ENCODE data around the gene SCNN1B. TPM values are rescaled to one million over a fixed set of nuclear protein-coding genes. Genes with fewer than 3 reads are reported as not detected.

The SCNN1B gene
- total RNA-seq, 1 donor from 2014 or later, result not detected

DNA sequence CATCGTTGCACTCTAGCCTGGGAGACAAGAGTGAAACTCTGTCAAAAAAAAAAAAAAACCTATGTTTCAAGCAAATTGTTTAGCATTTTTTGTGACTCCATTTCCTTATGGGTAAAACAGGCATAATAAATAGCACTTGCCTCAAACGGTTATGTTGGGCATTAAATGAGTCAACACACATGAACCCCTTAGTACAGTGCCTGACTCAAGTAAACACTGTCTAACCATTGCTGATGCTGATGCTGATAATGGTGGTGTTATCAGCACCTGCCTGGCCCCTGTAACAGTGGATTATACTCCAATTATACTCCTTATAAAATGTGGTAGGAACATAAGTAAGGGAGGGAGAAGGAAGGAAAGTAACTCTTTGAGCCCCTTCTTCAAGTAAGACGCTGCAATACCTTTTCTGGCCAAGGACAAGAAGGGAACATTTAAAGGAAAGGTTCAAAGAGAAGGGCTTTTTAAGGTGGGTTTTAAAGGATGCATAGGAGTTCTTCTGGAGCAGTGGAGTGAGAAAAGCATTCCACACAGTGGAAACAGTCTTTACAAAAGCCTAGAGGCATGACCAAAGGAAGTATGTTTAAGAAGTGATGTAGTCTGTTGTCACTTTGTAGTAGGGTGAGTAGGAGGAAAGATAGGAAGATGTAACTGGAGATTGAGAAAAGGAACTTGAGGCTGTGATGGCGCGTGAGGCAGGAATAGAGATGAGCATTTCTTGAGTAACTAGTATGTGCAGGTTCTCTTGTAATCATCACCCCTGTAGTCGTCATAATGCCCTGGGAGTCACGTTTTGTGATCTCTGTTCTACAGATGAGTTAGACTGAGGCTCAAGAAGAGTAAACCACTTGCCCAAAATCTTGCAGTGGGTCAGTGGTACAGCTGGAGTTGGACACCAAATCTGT is 4.3 kb downstream of the SCNN1B start:
- DNase-seq, result no peak
- peaks cover 9% of the 10 kb centered on the region for H3K9me3 ChIP-seq (replicated peaks)
- H3K4me1 ChIP-seq, result peaks cover 11% of the 10 kb centered on the region
- no peak overlapping the region for H3K4me3 ChIP-seq
- peaks cover 54% of the 10 kb centered on the region for H3K27me3 ChIP-seq (ENCODE audit: low read depth)
- intact Hi-C loops (cut with micrococcal nuclease), result no loop called here
- TF ChIP-seq, protein P1, sequence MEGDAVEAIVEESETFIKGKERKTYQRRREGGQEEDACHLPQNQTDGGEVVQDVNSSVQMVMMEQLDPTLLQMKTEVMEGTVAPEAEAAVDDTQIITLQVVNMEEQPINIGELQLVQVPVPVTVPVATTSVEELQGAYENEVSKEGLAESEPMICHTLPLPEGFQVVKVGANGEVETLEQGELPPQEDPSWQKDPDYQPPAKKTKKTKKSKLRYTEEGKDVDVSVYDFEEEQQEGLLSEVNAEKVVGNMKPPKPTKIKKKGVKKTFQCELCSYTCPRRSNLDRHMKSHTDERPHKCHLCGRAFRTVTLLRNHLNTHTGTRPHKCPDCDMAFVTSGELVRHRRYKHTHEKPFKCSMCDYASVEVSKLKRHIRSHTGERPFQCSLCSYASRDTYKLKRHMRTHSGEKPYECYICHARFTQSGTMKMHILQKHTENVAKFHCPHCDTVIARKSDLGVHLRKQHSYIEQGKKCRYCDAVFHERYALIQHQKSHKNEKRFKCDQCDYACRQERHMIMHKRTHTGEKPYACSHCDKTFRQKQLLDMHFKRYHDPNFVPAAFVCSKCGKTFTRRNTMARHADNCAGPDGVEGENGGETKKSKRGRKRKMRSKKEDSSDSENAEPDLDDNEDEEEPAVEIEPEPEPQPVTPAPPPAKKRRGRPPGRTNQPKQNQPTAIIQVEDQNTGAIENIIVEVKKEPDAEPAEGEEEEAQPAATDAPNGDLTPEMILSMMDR (IDR thresholded peaks at IDR 0.05; ENCODE audit: borderline replicate concordance), result no peak
- no peak overlapping the region for H3K27ac ChIP-seq (replicated peaks)
- H3K36me3 ChIP-seq, result no peaks in the 10 kb centered on the region

- no peak overlapping the region for H3K4me3 ChIP-seq
- H3K36me3 ChIP-seq, result no peaks in the 10 kb centered on the region
- H3K4me1 ChIP-seq, result no peaks in the 10 kb centered on the region
- TF ChIP-seq, protein P1 (IDR thresholded peaks at IDR 0.05; ENCODE audit: borderline replicate concordance), result no peak
- no peak for DNase-seq
- peaks cover 21% of the 10 kb centered on the region for H3K27me3 ChIP-seq (ENCODE audit: low read depth)
- peaks cover 9% of the 10 kb centered on the region for H3K9me3 ChIP-seq (replicated peaks)
- intact Hi-C loops (cut with micrococcal nuclease), result no loop called here
- H3K27ac ChIP-seq (replicated peaks), result no peak overlapping the region
Observed at GRCh38 chr16:23310217-23310616, 8.1 kb downstream of the SCNN1B start.

GRCh38 chr16:23310744-23311143 is 8.6 kb downstream of the SCNN1B start:
- Histone ChIP-seq H3K4me3 (no peak overlapping the region), H3K27ac (replicated peaks) (no peak overlapping the region), H3K4me1 (no peaks in the 10 kb centered on the region), H3K9me3 (replicated peaks) (peaks cover 9% of the 10 kb centered on the region), H3K27me3 (ENCODE audit: low read depth) (peaks cover 22% of the 10 kb centered on the region), H3K36me3 (no peaks in the 10 kb centered on the region)
- intact Hi-C loops (cut with micrococcal nuclease), result no loop called here
- DNase-seq, result no peak
- TF ChIP-seq, protein P1 (IDR thresholded peaks at IDR 0.05; ENCODE audit: borderline replicate concordance), result no peak

- Histone ChIP-seq H3K36me3 (no peaks in the 10 kb centered on the region), H3K27me3 (ENCODE audit: low read depth) (peaks cover 8% of the 10 kb centered on the region), H3K27ac (replicated peaks) (no peak overlapping the region), H3K4me1 (peaks cover 9% of the 10 kb centered on the region), H3K9me3 (replicated peaks) (no peaks in the 10 kb centered on the region), H3K4me3 (no peak overlapping the region)
- no peak for DNase-seq
- intact Hi-C loops (cut with micrococcal nuclease), result no loop called here
- TF ChIP-seq, protein P1 (IDR thresholded peaks at IDR 0.05; ENCODE audit: borderline replicate concordance), result no peak
Observed at GRCh38 chr16:23316232-23316631, 14.1 kb downstream of the SCNN1B start.

- no peak for DNase-seq
- H3K4me3 ChIP-seq, result no peak overlapping the region
- no peaks in the 10 kb centered on the region for H3K9me3 ChIP-seq (replicated peaks)
- no peak overlapping the region for H3K27ac ChIP-seq (replicated peaks)
- intact Hi-C loops (cut with micrococcal nuclease), result no loop called here
- H3K4me1 ChIP-seq, result peaks cover 9% of the 10 kb centered on the region
- no peaks in the 10 kb centered on the region for H3K36me3 ChIP-seq
- TF ChIP-seq, protein P1 (IDR thresholded peaks at IDR 0.05; ENCODE audit: borderline replicate concordance), result no peak
- peaks cover 8% of the 10 kb centered on the region for H3K27me3 ChIP-seq (ENCODE audit: low read depth)
Observed at GRCh38 chr16:23316634-23317265, 14.6 kb downstream of the SCNN1B start.

All from left ventricle myocardium inferior (tissue), 1 donor.